ENCODE data around the gene MIX23.

Gene MIX23

DNA sequence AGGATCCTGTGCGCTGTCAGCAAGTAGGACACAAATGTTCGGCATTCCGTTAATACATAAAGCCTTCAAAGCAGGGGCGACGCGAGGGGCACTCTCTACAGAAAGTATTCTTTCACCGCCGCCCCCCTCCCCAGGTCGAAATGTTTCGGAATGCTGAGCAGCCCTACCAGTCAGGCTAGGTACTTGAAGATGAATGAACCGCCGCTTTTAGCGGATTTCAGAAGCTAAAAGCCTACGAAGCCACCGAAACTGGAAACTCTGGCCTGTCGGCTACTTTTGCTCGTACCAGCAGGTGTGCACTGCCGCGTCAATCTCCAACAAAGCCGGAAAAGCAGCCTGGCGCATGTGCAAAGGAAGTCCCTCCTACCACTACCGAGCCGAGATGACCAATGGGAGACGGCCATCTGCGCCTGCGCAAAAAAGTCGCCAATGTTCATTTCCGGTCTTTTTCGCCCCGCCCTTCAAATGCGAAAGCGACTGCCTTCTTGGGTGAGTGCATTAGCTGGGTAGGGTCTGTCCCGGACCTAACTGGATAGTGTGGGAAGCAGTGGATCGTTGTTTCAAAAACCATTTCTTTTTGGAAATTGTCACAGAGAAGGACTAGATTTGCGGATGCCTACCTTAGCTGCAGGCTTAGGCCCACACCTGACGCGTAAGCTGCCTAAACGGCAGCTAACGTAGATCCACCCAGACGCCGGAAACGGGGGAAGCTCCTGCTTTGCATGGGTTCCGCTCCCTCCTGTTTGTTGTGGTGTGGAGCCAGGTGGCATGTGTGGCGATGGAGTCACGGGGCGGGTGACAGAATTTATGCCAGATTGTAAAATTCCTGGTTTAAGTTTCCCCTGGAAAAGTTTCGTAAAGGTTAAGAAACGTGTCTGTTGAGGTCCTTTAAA is 33.0 kb upstream of the MIX23 start, which contains the start of gene WDR5B:
WDR5B (minus strand) TSS at position 301 of the 893 bp plus-strand sequence. CDS start 534 bp downstream, outside the sequence.
- H3K4me3 ChIP-seq (ENCODE audit: low read depth, low read length): peak within 1 kb of the TSS; percentile 90
- peak; percentile 98 for DNase-seq (ENCODE audit: low read depth)
- TF ChIP-seq CTCF (conservative IDR thresholded peaks at IDR 0.05; ENCODE audit: low read depth, low read length): peak; percentile 12

GRCh38 chr3:122415104-122415744 is 32.2 kb upstream of the MIX23 start:
- peak; percentile 72 for DNase-seq (ENCODE audit: low read depth)
- H3K4me3 ChIP-seq (ENCODE audit: low read depth, low read length): peak overlapping the region; percentile 90
- no peak for TF ChIP-seq CTCF (conservative IDR thresholded peaks at IDR 0.05; ENCODE audit: low read depth, low read length)

DNA sequence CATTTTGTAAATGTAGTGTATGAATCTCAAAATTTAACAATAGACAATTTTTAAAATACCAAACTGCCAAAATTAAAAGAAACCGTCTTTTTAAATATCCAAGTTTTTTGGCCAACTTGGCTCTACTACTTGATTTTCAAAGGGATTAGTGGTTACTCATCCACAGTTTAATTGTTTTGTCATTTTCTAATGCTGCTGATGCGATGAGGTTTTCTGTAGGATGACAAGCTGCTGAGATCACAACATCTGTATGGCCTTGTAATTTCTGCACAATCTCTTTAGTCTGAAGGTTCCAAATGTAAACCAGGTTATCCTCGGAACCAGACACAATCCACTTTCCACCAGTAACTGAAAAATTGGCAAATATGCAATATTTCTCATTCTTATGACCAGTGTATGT is 31.4 kb upstream of the MIX23 start:
- TF ChIP-seq CTCF (conservative IDR thresholded peaks at IDR 0.05; ENCODE audit: low read depth, low read length): no peak
- H3K4me3 ChIP-seq (ENCODE audit: low read depth, low read length): no peak overlapping the region
- no peak for DNase-seq (ENCODE audit: low read depth)

- no peak for TF ChIP-seq CTCF (conservative IDR thresholded peaks at IDR 0.05; ENCODE audit: low read depth, low read length)
- no peak for DNase-seq (ENCODE audit: low read depth)
- H3K4me3 ChIP-seq (ENCODE audit: low read depth, low read length): no peak overlapping the region
Measured at GRCh38 chr3:122410639-122411038, 27.6 kb upstream of the MIX23 start.

- no peak for DNase-seq (ENCODE audit: low read depth)
- no peak for TF ChIP-seq CTCF (conservative IDR thresholded peaks at IDR 0.05; ENCODE audit: low read depth, low read length)
- H3K4me3 ChIP-seq (ENCODE audit: low read depth, low read length): no peak overlapping the region
Measured at GRCh38 chr3:122410111-122410510, 27.1 kb upstream of the MIX23 start.

DNA sequence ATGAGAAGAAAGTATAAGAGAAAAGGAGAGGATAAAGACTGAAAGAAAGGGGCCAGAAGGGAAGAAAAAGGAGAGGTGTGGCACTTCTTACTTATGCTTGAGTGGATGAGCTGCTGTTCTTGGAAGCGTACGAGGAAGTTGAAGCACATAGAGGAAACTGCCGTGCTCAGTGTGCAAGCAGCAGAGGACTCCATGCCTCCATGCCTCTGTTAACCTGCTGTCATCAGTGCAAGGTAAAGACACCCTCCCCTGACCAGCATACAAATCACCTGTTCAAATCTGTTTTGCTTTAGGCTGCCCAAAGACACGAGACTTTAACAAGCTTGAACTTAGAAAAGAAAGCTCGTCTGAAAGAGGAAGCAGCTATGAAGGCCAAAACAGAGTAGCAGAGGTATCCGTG is 26.4 kb upstream of the MIX23 start:
- no peak overlapping the region for H3K4me3 ChIP-seq (ENCODE audit: low read depth, low read length)
- no peak for TF ChIP-seq CTCF (conservative IDR thresholded peaks at IDR 0.05; ENCODE audit: low read depth, low read length)
- no peak for DNase-seq (ENCODE audit: low read depth)
